Body of pancreas (tissue), 4 donors: ENCODE data around the gene PDE3A.

Experiments used
- POLR2A ChIP-seq, 3 donors: fragments of 450-650 bp; IDR thresholded peaks; one replicate each; pipeline ENCODE4 v1.6.1; 2016; ENCODE audit warnings: antibody characterized with exemption in 3 of 3, mild to moderate bottlenecking in 2 of 3
- TF ChIP-seq, protein P1 (sequence below), 7 experiments: fragments of 450-650 bp in 4 of 7; fragments of 200-600 bp in 3 of 7; sonication (generic) in 3 of 7; IDR thresholded peaks; one replicate each; pipeline ENCODE4 v1.5.1; 2016 to 2019; ENCODE audit warnings: antibody characterized with exemption in 7 of 7

DNA sequence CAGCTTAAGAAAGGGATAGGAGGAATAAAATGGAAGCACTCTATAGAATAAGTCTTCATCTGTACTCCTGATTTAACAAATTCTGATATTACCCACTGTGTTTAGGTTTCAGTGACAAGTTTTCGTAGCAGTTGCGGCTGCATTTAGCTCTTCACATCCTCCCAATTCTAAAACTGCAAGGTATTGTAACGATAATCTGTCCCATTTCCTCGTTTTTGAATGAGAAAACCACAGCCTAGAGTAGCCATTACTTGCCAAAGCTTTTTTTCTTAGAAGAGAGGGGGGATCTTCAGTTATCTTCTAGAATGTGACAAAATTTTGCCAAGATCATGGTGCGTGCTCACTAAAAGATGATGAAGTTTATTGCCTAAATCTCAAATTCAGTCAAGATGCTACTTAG lies 155.8 kb downstream of the PDE3A start:
- TF ChIP-seq, protein P1, sequence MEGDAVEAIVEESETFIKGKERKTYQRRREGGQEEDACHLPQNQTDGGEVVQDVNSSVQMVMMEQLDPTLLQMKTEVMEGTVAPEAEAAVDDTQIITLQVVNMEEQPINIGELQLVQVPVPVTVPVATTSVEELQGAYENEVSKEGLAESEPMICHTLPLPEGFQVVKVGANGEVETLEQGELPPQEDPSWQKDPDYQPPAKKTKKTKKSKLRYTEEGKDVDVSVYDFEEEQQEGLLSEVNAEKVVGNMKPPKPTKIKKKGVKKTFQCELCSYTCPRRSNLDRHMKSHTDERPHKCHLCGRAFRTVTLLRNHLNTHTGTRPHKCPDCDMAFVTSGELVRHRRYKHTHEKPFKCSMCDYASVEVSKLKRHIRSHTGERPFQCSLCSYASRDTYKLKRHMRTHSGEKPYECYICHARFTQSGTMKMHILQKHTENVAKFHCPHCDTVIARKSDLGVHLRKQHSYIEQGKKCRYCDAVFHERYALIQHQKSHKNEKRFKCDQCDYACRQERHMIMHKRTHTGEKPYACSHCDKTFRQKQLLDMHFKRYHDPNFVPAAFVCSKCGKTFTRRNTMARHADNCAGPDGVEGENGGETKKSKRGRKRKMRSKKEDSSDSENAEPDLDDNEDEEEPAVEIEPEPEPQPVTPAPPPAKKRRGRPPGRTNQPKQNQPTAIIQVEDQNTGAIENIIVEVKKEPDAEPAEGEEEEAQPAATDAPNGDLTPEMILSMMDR (IDR thresholded peaks at IDR 0.05), result no peak
- no peak for TF ChIP-seq POLR2A (IDR thresholded peaks at IDR 0.05)
